Cardiac atrium fibroblast (primary cell): ENCODE results near the gene SYCP2L. TPM values are rescaled to one million over a fixed set of nuclear protein-coding genes. Genes with fewer than 3 reads are reported as not detected.

ENCODE experiments used
- total RNA-seq: library from RNA; depleted of rRNA; stranded (reverse); fragments of >200 nt; gene quantifications from 2 replicates; pipeline ENCODE4 v1.2.3, GENCODE V29; 2015

The SYCP2L gene
- total RNA-seq = not detected in 2 replicates

DNA sequence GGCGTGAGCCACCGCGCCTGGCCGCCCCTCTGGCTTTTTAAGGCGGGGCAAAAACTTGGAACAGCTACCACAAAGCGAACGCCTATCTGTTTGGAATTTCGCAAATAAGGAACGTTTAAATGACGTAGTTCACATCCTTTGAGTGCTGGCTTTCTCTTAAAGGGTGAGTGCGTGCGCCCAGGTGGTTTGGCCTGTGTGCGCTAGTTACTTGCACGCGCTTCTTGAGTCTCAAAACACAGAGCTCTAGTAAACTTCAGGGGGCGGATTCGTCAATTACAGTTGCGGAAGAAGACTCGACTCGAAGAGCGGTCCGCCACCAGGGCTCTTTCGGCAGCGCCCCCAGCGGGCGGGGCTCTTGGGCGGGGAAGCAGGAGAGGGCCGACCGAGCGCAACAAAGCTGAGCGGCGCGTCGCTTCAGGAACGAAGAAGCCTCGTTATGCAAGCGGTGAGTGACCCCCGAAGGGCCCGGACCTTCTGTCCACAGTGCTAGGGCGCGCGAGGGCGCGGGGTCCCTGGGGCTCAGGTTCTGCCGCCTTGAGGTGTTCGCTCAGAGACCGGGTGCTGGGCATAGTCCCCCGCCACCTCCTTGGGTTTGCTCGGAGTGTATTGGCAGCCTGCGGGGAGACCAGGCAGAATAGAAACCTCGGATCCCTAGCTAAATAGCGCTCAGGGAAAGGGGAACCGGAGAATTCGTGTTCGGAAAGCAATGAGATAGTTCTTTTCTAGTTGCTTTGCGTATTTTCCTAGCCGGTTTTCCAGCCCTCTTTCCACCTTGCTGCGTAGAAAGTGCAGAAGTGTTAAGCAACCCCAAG, at the start of gene SYCP2L:
TSS of gene SYCP2L (plus strand) at position 362 of the 812 bp plus-strand sequence. CDS start at position 437, 75 bp downstream.

DNA sequence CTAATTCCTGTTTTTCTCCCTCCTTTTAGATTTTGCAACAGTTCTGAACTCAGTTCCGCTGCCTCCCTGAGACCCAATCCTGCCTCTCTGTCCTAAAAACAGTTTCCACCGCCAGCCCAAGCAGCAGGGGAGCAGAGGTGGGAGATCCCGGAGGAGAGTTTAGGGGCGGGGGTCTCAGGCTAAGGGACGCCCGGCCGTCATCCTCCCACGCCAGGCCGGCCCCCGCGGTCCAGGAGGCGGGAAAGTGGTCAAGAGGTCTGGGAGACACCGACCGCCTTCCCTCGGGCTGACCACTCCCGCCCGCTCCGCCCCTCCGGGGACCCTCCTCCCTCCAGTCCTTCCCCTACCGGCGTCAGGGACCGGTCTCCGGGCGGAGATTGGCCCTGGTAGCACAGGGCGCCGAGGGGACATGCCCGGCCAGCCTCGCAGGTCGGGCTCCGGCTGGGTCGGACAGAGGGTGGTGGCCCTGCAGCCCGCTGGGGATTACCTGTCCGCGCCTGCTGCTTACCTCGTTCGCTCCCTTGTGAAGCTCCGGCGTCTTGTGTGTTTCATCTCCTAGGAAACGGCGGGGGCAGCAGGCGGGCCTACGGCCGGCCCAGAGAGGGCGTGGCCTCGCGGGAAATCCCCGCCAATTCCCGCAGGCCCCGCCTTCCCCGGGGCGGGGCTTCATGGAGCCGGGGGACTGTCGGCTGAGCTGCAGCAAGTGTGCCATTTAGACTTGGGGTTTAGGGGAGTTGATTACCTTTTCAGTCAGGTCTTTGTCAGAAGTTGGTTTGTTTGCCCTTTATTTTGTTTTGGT, 48.7 kb upstream of the SYCP2L start, which contains the start of gene MAK:
TSS of gene MAK (minus strand) at position 545 of the 799 bp plus-strand sequence. CDS start 7,891 bp downstream, outside the sequence.

Other genes starting within 250 kb of the SYCP2L start
- gene C6orf52, start 192.4 kb upstream of the SYCP2L start, total RNA-seq = 5.8 TPM in 1 of 2 replicates, not detected in the other
- 10.5 and 16.2 TPM in 2 replicates for gene PAK1IP1, start 192.1 kb upstream of the SYCP2L start, total RNA-seq
- gene TMEM14C, start 164.0 kb upstream of the SYCP2L start, total RNA-seq = 194 and 198 TPM in 2 replicates
- 111 and 114 TPM in 2 replicates for gene TMEM14B, start 139.2 kb upstream of the SYCP2L start, total RNA-seq
- not detected in 2 replicates for gene MAK, start 48.5 kb upstream of the SYCP2L start, total RNA-seq
- not detected in 2 replicates for gene GCM2, start 5.0 kb upstream of the SYCP2L start, total RNA-seq
- gene ELOVL2, start 157.3 kb downstream of the SYCP2L start, total RNA-seq = 7.0 and 60.1 TPM in 2 replicates
- 7.4 and 10.0 TPM in 2 replicates for gene SMIM13, start 206.8 kb downstream of the SYCP2L start, total RNA-seq
- not detected in 2 replicates for gene ERVFRD-1, start 224.7 kb downstream of the SYCP2L start, total RNA-seq